LNCaP clone FGC (cell line): ENCODE data around the gene ADAMTS7.
"Not testable (repeated sequence)": the region's sequence is repeated elsewhere in the genome, so short reads cannot be mapped to it uniquely, and the experiment has no call there.

Source experiments
- DNase-seq: peaks from one replicate; pipeline ENCODE4 v3.0.0-alpha.2; 2011; ENCODE audit warnings: low read depth
- H3K4me3 ChIP-seq: 2 replicates; pipeline ENCODE4 v1.5.1; 2011; ENCODE audit warnings: mild to moderate bottlenecking, low read depth, low read length, control low read depth
- CTCF ChIP-seq: IDR thresholded peaks from 2 replicates; pipeline ENCODE4 v1.5.1; 2012; ENCODE audit warnings: mild to moderate bottlenecking; ENCODE audit not compliant: control insufficient read depth, insufficient read depth; ENCODE audit errors: extremely low read depth

Gene ADAMTS7

GRCh38 chr15:78755900-78756591 lies 55.2 kb downstream of the ADAMTS7 start:
- not testable (repeated sequence) for DNase-seq, H3K4me3 ChIP-seq
- peak; percentile 35 for TF ChIP-seq CTCF

GRCh38 chr15:78754637-78755280 lies 56.5 kb downstream of the ADAMTS7 start:
- DNase-seq = not testable (repeated sequence)

GRCh38 chr15:78753751-78754535 lies 57.3 kb downstream of the ADAMTS7 start:
- H3K4me3 ChIP-seq, DNase-seq: not testable (repeated sequence)

More at GRCh38 chr15:78754637-78755280, 56.5 kb downstream of the ADAMTS7 start:
- not testable (repeated sequence) for H3K4me3 ChIP-seq

- not testable (repeated sequence) for H3K4me3 ChIP-seq, DNase-seq
Measured at GRCh38 chr15:78753359-78753659, 58.0 kb downstream of the ADAMTS7 start.

GRCh38 chr15:78752492-78753358 lies 58.5 kb downstream of the ADAMTS7 start:
- DNase-seq = no peak
- H3K4me3 ChIP-seq = no peak overlapping the region
- no peak for TF ChIP-seq CTCF

- TF ChIP-seq CTCF = no peak
Measured at GRCh38 chr15:78751602-78751979, 59.7 kb downstream of the ADAMTS7 start.

GRCh38 chr15:78750974-78751601 lies 60.2 kb downstream of the ADAMTS7 start:
- peak; percentile 70 for DNase-seq
- TF ChIP-seq CTCF = peak; percentile 79
- H3K4me3 ChIP-seq = not testable (repeated sequence)

More at GRCh38 chr15:78751602-78751979, 59.7 kb downstream of the ADAMTS7 start:
- H3K4me3 ChIP-seq = no peak overlapping the region
- no peak for DNase-seq
